OCI-LY1 (cell line): ENCODE data around the gene PEX26.

Experiments used
- H2AFZ ChIP-seq: fragments of 200-600 bp; sonication (generic), shearing (Covaris generic); 2 replicates; pipeline ENCODE4 v1.6.0; 2014; ENCODE audit warnings: antibody characterized with exemption, mild to moderate bottlenecking, low read length
- H3F3A ChIP-seq: fragments of 200-600 bp; sonication (generic), shearing (Covaris generic); 2 replicates; pipeline ENCODE4 v1.6.0; 2014; ENCODE audit warnings: mild to moderate bottlenecking, antibody characterized with exemption, low read length, moderate library complexity; ENCODE audit not compliant: insufficient read depth
- H3K27ac ChIP-seq: fragments of 200-600 bp; sonication (generic); 2 replicates; pipeline ENCODE4 v1.5.1; 2014; ENCODE audit warnings: low read length, mixed run types, mild to moderate bottlenecking, low read depth; ENCODE audit not compliant: poor library complexity, severe bottlenecking
- H3K27me3 ChIP-seq: fragments of 200-600 bp; sonication (generic); 2 replicates; pipeline ENCODE4 v1.6.0; 2014; ENCODE audit warnings: antibody characterized with exemption, mild to moderate bottlenecking, low read length, moderate library complexity; ENCODE audit not compliant: insufficient read depth
- H3K36me3 ChIP-seq: fragments of 200-600 bp; sonication (generic); 2 replicates; pipeline ENCODE4 v1.6.1; 2014; ENCODE audit warnings: mild to moderate bottlenecking, antibody characterized with exemption, low read length, moderate library complexity, mixed read lengths; ENCODE audit not compliant: insufficient read depth
- H3K4me1 ChIP-seq: fragments of 200-600 bp; sonication (generic); 2 replicates; pipeline ENCODE4 v1.5.1; 2014; ENCODE audit warnings: mild to moderate bottlenecking, low read length, moderate library complexity; ENCODE audit not compliant: insufficient read depth, severe bottlenecking
- H3K4me2 ChIP-seq: fragments of 200-600 bp; sonication (generic), shearing (Covaris generic); 2 replicates; pipeline ENCODE4 v1.6.1; 2014; ENCODE audit warnings: low read length
- H3K4me3 ChIP-seq: fragments of 200-600 bp; sonication (generic); 2 replicates; pipeline ENCODE4 v1.5.1; 2014; ENCODE audit warnings: low read length, low read depth, mild to moderate bottlenecking, mixed read lengths; ENCODE audit not compliant: poor library complexity, severe bottlenecking
- H3K79me2 ChIP-seq: fragments of 200-600 bp; shearing (Covaris generic); 2 replicates; pipeline ENCODE4 v1.6.1; 2016; ENCODE audit warnings: mixed run types, low read length, mixed read lengths; ENCODE audit not compliant: insufficient read depth
- H3K9ac ChIP-seq: fragments of 200-600 bp; sonication (generic), shearing (Covaris generic); 2 replicates; pipeline ENCODE4 v1.6.1; 2014; ENCODE audit warnings: mild to moderate bottlenecking, low read length, mixed read lengths
- H3K9me2 ChIP-seq: fragments of 200-600 bp; sonication (generic), shearing (Covaris generic); 2 replicates; pipeline ENCODE4 v1.6.1; 2014; ENCODE audit warnings: low read depth, mild to moderate bottlenecking, low read length, mixed read lengths
- H3K9me3 ChIP-seq: fragments of 200-600 bp; shearing (Covaris generic); 2 replicates; pipeline ENCODE4 v1.6.1; 2014; ENCODE audit warnings: low read length, mixed read lengths
- H4K20me1 ChIP-seq: fragments of 200-600 bp; sonication (generic), shearing (Covaris generic); 2 replicates; pipeline ENCODE4 v1.6.0; 2016; ENCODE audit warnings: mild to moderate bottlenecking, low read length; ENCODE audit not compliant: insufficient read depth
- EZH2 ChIP-seq: fragments of 200-600 bp; sonication (generic), shearing (Covaris generic); IDR thresholded peaks from 2 replicates; pipeline ENCODE4 v1.8.0; 2017; ENCODE audit warnings: borderline replicate concordance, mixed run types, mild to moderate bottlenecking, antibody characterized with exemption, low read length, moderate library complexity, mixed read lengths
- TF ChIP-seq, protein P1 (sequence below): fragments of 200-600 bp; sonication (generic), shearing (Covaris generic); IDR thresholded peaks from 2 replicates; pipeline ENCODE4 v1.5.1; 2017; ENCODE audit warnings: mild to moderate bottlenecking, antibody characterized with exemption, low read length, moderate library complexity, mixed read lengths

PEX26 gene

GRCh38 chr22:18077639-18078328 lies at the start of gene PEX26:
Gene PEX26, plus strand, starts transcription at chr22:18077990. Its CDS starts 387 bp downstream, at chr22:18078377.
- Histone ChIP-seq H2AFZ (no peak within 1 kb of the TSS), H3F3A (no peaks in the 10 kb centered on the region), H3K4me3 (peak within 1 kb of the TSS; percentile 95), H3K4me1 (peaks cover 24% of the 10 kb centered on the region), H4K20me1 (no peaks in the 10 kb centered on the region), H3K9me2 (no peaks in the 10 kb centered on the region), H3K79me2 (0 out of 2 replicates have a peak, but pooled peaks cover 3% of the 10 kb centered on the region), H3K9ac (peak within 1 kb of the TSS; percentile 96), H3K36me3 (peaks cover 32% of the 10 kb centered on the region), H3K9me3 (no peaks in the 10 kb centered on the region), H3K27ac (peak within 1 kb of the TSS; percentile 54), H3K27me3 (no peaks in the 10 kb centered on the region), H3K4me2 (peak within 1 kb of the TSS; percentile 97)
- no peak for TF ChIP-seq EZH2
- TF ChIP-seq, protein P1, sequence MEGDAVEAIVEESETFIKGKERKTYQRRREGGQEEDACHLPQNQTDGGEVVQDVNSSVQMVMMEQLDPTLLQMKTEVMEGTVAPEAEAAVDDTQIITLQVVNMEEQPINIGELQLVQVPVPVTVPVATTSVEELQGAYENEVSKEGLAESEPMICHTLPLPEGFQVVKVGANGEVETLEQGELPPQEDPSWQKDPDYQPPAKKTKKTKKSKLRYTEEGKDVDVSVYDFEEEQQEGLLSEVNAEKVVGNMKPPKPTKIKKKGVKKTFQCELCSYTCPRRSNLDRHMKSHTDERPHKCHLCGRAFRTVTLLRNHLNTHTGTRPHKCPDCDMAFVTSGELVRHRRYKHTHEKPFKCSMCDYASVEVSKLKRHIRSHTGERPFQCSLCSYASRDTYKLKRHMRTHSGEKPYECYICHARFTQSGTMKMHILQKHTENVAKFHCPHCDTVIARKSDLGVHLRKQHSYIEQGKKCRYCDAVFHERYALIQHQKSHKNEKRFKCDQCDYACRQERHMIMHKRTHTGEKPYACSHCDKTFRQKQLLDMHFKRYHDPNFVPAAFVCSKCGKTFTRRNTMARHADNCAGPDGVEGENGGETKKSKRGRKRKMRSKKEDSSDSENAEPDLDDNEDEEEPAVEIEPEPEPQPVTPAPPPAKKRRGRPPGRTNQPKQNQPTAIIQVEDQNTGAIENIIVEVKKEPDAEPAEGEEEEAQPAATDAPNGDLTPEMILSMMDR = no peak

DNA sequence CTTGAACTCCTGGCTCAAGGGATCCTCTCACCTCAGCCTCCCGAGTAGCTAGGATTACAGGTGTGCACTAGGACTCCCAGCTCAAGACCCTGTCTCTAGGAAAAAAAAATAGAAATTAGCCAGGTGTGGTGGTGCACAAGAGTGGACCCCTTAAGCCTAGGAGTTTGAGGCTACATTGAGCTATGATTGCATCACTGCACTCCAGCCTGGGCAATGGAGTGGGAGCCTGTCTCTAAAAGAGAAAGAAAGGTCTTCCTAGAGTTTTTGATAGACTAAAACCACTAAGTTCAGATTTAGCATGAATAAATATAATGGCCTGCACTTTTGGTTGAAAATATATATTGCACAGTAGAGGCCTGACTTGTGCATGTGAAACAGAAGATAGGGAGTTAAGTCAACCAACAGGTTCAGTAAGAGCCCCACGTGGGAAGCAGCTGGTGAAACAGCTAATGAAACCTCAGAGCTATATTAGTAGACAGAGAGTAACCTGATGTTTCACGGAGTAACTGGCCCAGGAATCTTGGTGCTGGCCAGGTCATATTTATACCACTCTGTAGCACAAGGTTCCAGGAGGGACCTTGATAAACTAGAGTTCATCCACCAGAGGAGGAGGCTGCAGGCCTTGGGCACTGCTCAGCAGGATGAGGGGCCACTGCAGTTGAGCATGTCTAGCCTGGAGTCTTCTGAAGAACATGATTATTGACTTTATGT lies 48.8 kb upstream of the PEX26 start:
- Histone ChIP-seq H3K9me3 (no peaks in the 10 kb centered on the region), H3K36me3 (no peaks in the 10 kb centered on the region), H3K27me3 (no peaks in the 10 kb centered on the region), H3K4me1 (peaks cover 8% of the 10 kb centered on the region), H3K9ac (no peak overlapping the region), H3K4me2 (no peak overlapping the region), H3K27ac (no peak overlapping the region), H3K4me3 (no peak overlapping the region), H3K79me2 (no peaks in the 10 kb centered on the region), H3F3A (no peaks in the 10 kb centered on the region), H4K20me1 (no peaks in the 10 kb centered on the region), H3K9me2 (no peaks in the 10 kb centered on the region), H2AFZ (no peak overlapping the region)
- TF ChIP-seq, protein P1 = no peak
- no peak for TF ChIP-seq EZH2

GRCh38 chr22:18029686-18030267 lies 48.0 kb upstream of the PEX26 start:
- Histone ChIP-seq H4K20me1 (no peaks in the 10 kb centered on the region), H3K9ac (no peak overlapping the region), H3K9me3 (no peaks in the 10 kb centered on the region), H3F3A (no peaks in the 10 kb centered on the region), H2AFZ (no peak overlapping the region), H3K27me3 (no peaks in the 10 kb centered on the region), H3K36me3 (no peaks in the 10 kb centered on the region), H3K9me2 (no peaks in the 10 kb centered on the region), H3K4me2 (no peak overlapping the region), H3K4me3 (no peak overlapping the region), H3K27ac (no peak overlapping the region), H3K79me2 (no peaks in the 10 kb centered on the region), H3K4me1 (peaks cover 3% of the 10 kb centered on the region)
- no peak for TF ChIP-seq EZH2
- TF ChIP-seq, protein P1 = no peak
